Thoracic aorta (tissue), 2 donors: ENCODE data around the gene PPP4R1. TPM values are rescaled to one million over a fixed set of nuclear protein-coding genes. Genes with fewer than 3 reads are reported as not detected.

Experiments used
- ATAC-seq: fragments of 150-250 bp; one replicate; pipeline ENCODE4 v1.8.0; 2017; ENCODE audit warnings: low read depth; ENCODE audit not compliant: insufficient number of reproducible peaks, low FRiP score
- DNase-seq: peaks from one replicate; pipeline ENCODE4 v3.0.0-alpha.2; 2020; ENCODE audit warnings: low spot score
- H3K27ac ChIP-seq, 2 donors: fragments of 200-600 bp; sonication (generic); 1 replicate in 1 of 2; 2 replicates in 1 of 2; pipeline ENCODE4 v1.5.1; 2016; ENCODE audit warnings: mild to moderate bottlenecking in 2 of 2, moderate library complexity in 2 of 2
- H3K27me3 ChIP-seq: fragments of 200-600 bp; sonication (generic); replicated peaks from 2 replicates; pipeline ENCODE4 v1.6.0; 2016; ENCODE audit warnings: mild to moderate bottlenecking; ENCODE audit not compliant: insufficient read depth
- H3K36me3 ChIP-seq: fragments of 200-600 bp; sonication (generic); one replicate; pipeline ENCODE4 v1.5.1; 2016
- H3K4me1 ChIP-seq, 2 donors: fragments of 200-600 bp; sonication (generic); 1 replicate in 1 of 2; 2 replicates in 1 of 2; pipeline versions ENCODE4 v1.5.1 to v1.6.0; 2016; ENCODE audit warnings: low read depth in 2 of 2, mild to moderate bottlenecking in 1 of 2; ENCODE audit not compliant: control insufficient read depth in 1 of 2
- H3K4me3 ChIP-seq: fragments of 200-600 bp; sonication (generic); 2 replicates; pipeline ENCODE4 v1.5.1; 2016; ENCODE audit warnings: mild to moderate bottlenecking
- H3K9me3 ChIP-seq: fragments of 200-600 bp; sonication (generic); 2 replicates; pipeline ENCODE4 v1.5.1; 2016
- CTCF ChIP-seq: fragments of 200-600 bp; sonication (generic); IDR thresholded peaks from one replicate; pipeline ENCODE4 v1.5.1; 2019; ENCODE audit warnings: antibody characterized with exemption
- total RNA-seq, 2 donors: library from RNA; depleted of rRNA; stranded (reverse); fragments of >200 nt; gene quantifications; one replicate each; pipeline versions ENCODE4 v1.1.0 to v1.2.3, GENCODE V29; 2016

PPP4R1 gene
- total RNA-seq, 2 donors from 2014 or later = 89.3 to 121 TPM

DNA sequence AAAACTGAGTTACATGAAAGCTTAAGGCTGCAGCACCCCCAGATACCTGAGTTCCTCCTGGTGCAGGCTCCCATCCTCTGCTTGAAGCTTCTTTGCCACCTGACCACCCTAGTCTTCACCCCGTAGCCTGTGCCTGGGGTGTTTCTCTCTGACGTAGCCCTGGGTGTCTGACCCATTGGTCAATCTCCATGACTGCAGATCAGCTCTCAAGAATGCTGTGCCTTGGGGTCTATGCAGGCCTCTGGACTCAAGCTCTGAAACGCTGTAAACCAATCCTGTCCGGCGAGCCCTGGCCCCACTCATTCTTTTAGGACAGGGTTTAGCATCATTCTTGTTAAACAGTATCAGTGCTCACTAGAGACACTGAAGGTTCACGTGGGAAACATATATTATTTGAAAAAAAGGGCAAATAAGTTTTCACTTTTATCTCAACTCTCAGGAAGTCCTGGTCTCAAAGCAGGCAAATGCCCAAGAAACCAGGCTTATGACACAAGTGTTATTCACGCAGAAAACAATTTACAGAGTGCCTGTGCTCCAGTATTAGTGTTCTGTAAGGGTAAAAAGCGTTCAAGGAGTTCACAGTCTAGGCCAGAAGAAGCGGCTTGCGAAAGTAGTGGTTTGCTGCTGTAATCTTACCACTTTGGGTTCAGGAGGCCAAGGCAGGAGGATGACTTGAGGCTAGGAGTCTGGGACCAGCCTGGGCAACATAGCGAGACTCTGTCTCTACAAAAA lies 22.8 kb upstream of the PPP4R1 start:
- Histone ChIP-seq H3K27me3 (no peaks in the 10 kb centered on the region), H3K4me3 (no peak overlapping the region), H3K27ac (no peak overlapping the region), H3K4me1 (peaks cover under 1 to 2% of the 10 kb centered on the region in 2 donors), H3K9me3 (no peaks in the 10 kb centered on the region), H3K36me3 (no peaks in the 10 kb centered on the region)
- TF ChIP-seq CTCF = no peak
- DNase-seq (no peak), ATAC-seq (no peak)

- Histone ChIP-seq H3K4me3 (no peak overlapping the region), H3K4me1 (peaks cover 3 to 5% of the 10 kb centered on the region in 2 donors), H3K27me3 (no peaks in the 10 kb centered on the region), H3K36me3 (no peaks in the 10 kb centered on the region), H3K9me3 (no peaks in the 10 kb centered on the region), H3K27ac (no peak overlapping the region)
- ATAC-seq (no peak), DNase-seq (no peak)
- TF ChIP-seq CTCF = no peak
Observed at GRCh38 chr18:9634856-9635255, 20.5 kb upstream of the PPP4R1 start.

GRCh38 chr18:9631814-9632496 lies 17.6 kb upstream of the PPP4R1 start:
- Histone ChIP-seq H3K36me3 (no peaks in the 10 kb centered on the region), H3K27ac (peak overlapping the region in 1 of 2 donors; percentile 14), H3K4me3 (no peak overlapping the region), H3K9me3 (no peaks in the 10 kb centered on the region), H3K27me3 (no peaks in the 10 kb centered on the region), H3K4me1 (peaks cover 3 to 5% of the 10 kb centered on the region in 2 donors)
- no peak for DNase-seq
- ATAC-seq = peak; percentile 58
- TF ChIP-seq CTCF = no peak

DNA sequence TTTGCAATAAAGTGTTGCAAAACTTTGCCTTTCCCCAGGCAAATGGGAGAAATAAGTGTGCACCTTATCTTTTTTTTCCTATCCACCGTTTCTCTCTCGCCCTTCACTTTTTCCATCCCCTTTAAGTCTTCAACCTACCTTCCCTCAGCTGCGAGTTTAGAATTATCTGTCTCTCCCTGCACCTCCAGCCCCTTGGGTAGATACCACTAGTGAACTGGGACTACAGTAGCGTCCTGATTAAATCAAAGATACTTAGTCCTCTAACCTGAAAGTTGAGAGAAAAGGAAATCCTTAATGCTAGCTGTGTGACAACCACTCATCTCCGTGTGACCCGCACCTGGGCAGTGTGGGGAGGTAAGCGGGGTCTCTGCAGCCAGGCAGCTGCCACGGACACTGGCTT lies 16.1 kb upstream of the PPP4R1 start:
- Histone ChIP-seq H3K4me3 (no peak overlapping the region), H3K9me3 (no peaks in the 10 kb centered on the region), H3K36me3 (no peaks in the 10 kb centered on the region), H3K27me3 (no peaks in the 10 kb centered on the region), H3K4me1 (peaks cover 3 to 5% of the 10 kb centered on the region in 2 donors), H3K27ac (no peak overlapping the region)
- no peak for TF ChIP-seq CTCF
- DNase-seq = no peak
- ATAC-seq = no peak

- no peaks in the 10 kb centered on the region for H3K27me3 ChIP-seq
- ATAC-seq (no peak), DNase-seq (no peak)
- no peak for TF ChIP-seq CTCF
- H3K9me3 ChIP-seq = no peaks in the 10 kb centered on the region
- H3K4me3 ChIP-seq = no peak overlapping the region
- H3K36me3 ChIP-seq = no peaks in the 10 kb centered on the region
- H3K27ac ChIP-seq = no peak overlapping the region
- H3K4me1 ChIP-seq = peaks cover 3 to 5% of the 10 kb centered on the region in 2 donors
Observed at GRCh38 chr18:9629709-9630108, 15.3 kb upstream of the PPP4R1 start.
